COR-L47 (cell line): ENCODE data around the gene GJE1.
"Not testable (repeated sequence)": the region's sequence is repeated elsewhere in the genome, so short reads cannot be mapped to it uniquely, and the experiment has no call there.

Experiments
- DNase-seq: peaks from one replicate; lab custom pipeline; 2025; lab: John Stamatoyannopoulos, UW

Gene GJE1

GRCh38 chr6:142132625-142133024 is at the start of gene GJE1:
Gene GJE1, plus strand, starts transcription at chr6:142132925. Its CDS starts 234 bp downstream, at chr6:142133159.
- DNase-seq: no peak

- DNase-seq: no peak
These were observed 44.5 kb upstream of the GJE1 start for GRCh38 chr6:142087950-142088857.

GRCh38 chr6:142088858-142089216 is 43.9 kb upstream of the GJE1 start:
- no peak for DNase-seq

DNA sequence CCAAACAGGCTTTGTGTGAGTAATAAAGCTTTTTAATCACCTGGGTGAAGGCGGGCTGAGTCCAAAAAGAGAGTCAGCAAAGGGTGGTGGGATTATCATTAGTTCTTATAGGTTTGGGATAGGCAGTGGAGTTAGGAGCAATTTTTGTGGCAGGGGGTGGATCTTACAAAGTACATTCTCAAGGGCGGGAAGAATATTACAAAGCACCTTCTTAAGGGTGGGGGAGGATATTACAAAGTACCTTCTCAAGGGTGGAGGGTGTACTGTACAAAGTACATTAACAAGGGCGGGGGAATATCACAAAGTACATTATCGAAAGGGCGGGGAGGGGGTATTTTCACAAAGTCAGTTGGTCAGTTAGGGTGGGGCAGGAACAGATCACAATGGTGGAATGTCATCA is 27.9 kb upstream of the GJE1 start:
- DNase-seq: not testable (repeated sequence)

DNA sequence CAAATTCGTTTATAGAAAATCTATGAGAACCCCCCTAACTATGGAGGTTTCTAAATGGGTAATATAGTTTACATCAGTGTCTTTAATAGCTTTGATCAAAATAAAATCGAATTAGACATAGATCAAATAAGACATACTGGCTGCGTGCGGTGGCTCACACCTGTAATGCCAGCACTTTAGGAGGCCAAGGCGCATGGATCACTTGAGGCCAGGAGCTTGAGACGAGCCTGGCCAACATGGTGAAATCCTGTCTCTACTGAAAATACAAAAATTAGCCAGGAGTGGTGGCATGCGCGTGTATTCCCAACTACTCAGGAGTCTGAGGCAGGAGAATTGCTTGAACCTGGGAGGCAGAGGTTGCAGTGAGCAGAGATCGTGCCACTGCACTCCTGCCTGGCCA is 21.9 kb upstream of the GJE1 start:
- not testable (repeated sequence) for DNase-seq

DNA sequence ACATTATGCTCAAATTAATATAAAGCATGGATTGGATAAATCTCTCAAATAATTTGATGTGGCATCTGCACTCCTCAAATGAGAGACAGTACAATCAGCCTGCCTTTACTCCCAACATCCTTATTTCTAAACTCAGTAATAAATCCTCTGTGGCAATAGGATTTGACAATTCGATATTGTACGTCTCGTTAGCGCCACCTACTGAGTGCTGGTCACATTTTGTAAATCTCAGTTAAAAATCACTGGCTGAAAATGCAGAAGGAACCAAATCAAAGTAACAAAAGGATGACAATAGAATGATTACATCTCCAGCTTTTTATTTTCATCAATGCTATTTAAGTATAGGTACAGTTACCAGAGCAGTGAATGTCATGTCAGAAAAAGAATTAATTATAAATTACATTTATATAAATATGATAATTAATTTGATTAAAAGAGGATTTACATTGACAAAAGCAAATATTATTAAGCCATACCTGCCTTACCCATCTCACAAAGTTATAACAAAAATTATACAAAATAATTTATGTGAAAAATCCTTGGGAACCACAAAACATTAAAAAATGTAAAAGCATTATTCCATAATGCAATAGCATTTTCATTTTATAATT is 20.2 kb upstream of the GJE1 start:
- peak; percentile 51 for DNase-seq

DNA sequence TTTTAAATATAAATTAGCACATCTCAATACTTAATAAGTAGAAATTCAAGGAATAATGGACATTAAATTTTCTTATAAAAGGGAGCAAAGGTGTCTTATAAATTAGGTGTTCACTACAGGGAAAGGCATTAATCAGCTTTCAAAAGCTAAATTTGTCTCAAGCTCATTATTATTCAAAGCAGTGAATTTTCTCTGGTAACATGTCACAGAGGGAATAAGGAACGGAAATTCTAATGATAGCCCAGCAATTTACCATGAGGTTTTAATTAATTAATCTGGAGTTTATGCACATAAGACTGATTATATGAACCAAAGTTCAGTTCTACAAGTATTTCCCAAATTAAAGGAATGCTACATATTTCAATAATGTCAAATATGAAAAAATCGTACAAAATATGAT is 15.4 kb upstream of the GJE1 start:
- no peak for DNase-seq

DNA sequence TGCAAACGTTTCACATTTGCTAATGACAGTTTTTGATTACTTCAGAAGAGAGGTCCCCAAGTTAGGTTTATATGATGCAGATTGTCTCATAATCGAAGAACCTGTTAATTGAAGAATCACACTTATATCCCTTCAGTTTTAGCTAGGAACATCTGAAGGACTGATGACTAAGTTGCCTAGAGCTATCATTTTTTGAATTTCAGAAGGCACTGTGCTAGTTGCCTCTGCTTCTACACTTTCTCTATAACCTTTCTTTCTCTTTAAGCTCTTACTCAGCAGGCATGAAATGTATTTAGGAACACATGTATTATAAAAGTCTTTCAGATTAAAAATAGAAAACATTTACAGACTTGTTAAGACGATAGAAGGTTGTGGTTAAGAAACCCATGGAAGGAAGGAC is 14.4 kb upstream of the GJE1 start:
- no peak for DNase-seq

- no peak for DNase-seq
These were observed 13.8 kb upstream of the GJE1 start for GRCh38 chr6:142118925-142119324.

- no peak for DNase-seq
These were observed 11.4 kb upstream of the GJE1 start for GRCh38 chr6:142121342-142121741.

GRCh38 chr6:142130814-142131213 is 1.9 kb upstream of the GJE1 start:
- DNase-seq: no peak

- DNase-seq: no peak
These were observed 6.2 kb downstream of the GJE1 start for GRCh38 chr6:142138876-142139275.

DNA sequence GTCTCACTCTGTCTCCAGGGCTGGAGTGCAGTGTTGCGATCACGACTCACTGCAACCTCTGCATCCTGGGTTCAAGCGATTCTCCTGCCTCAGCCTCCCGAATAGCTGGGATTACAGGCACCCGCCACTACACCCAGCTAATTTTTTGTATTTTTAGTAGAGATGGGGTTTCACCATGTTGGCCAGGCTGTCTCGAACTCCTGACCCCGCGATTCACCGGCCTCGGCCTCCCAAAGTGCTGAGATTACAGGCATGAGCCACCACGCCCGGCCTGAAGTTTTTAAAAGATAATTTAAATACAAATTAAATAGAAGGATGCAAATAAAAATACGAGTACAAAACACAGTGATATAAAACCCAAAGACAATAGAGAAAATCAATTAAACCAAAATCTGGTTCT is 8.8 kb downstream of the GJE1 start:
- not testable (repeated sequence) for DNase-seq

DNA sequence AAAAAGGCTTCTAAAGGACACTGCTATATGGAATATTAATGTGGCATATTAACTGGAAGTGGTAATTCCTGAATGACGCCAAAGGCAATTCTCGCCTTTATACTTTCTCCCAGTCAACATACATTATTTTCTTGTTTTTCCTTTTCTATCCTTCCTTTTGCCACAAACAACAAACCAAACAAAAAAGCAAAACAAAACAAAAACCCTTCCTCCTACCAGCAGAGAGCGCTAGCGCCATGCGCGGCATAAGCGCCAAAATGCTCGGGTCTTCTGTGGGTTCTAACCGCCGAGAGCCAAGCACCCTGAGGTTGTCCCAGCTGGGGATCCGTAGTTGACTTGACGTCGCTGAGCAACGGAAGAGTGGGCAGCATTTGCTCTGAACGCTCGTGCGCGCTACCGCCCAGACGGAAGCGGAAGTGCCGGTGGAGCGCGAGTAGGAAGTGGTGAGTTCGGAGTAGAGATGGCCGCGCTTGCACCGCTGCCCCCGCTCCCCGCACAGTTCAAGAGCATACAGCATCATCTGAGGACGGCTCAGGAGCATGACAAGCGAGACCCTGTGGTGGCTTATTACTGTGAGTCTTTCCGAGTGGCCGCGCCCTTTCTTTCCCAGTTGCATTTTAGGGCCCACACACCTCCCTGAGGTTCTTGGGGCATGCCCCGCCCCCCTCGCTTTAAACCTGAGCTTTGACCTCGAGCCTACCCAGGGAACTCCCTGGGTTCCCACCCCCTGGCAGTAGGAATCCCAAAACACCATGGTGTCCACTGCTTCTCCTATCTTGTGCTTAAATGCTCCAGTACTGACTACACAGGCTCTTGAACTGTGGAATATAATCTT is 14.3 kb downstream of the GJE1 start, which contains the start of the genes NMBR and VTA1:
Gene NMBR, minus strand, starts transcription at position 295 of the 835 bp plus-strand sequence. CDS start 58,464 bp downstream, outside the sequence.
Gene VTA1, plus strand, starts transcription at position 436 of the 835 bp plus-strand sequence. Its CDS starts 25 bp downstream, at position 461.
- DNase-seq: peak; percentile 92

DNA sequence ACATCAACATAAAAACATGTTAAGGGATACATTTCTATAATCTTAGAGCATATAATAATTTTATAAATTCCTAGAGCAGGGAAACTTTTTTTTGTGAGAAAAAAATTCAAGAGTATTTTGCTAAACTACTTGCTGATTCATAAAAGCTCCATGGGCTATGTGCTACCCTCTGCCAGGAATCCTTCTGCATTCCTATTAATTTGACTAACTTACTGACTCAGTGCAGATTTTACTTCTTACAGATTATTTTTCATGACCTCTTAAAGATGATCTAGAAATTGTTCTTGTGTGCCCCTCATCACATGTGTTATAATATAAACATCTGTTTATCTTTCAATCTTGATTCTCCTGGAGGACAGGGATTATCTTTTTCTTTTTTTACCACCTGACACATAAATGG is 20.0 kb downstream of the GJE1 start:
- no peak for DNase-seq

- no peak for DNase-seq
These were observed 20.5 kb downstream of the GJE1 start for GRCh38 chr6:142153196-142153595.

DNA sequence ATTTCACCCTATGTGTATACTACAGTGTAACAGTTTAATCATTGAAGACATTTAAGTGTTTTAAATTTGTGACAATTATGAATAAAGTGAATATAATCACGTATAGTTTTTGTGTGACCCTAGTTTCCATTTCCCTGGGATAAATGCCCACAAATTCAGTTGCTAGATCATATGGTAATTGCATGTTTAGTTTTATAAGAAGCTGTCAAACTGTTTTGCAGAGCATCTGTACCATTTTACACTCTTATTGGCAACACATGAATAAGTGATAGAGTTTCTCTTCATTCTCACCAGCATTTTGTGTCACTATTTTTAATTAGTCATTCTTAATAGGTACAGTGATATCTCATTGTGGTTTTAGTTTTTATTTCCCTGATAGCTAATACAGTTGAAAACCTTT is 21.6 kb downstream of the GJE1 start:
- no peak for DNase-seq

GRCh38 chr6:142155091-142155490 is 22.4 kb downstream of the GJE1 start:
- DNase-seq: no peak

DNA sequence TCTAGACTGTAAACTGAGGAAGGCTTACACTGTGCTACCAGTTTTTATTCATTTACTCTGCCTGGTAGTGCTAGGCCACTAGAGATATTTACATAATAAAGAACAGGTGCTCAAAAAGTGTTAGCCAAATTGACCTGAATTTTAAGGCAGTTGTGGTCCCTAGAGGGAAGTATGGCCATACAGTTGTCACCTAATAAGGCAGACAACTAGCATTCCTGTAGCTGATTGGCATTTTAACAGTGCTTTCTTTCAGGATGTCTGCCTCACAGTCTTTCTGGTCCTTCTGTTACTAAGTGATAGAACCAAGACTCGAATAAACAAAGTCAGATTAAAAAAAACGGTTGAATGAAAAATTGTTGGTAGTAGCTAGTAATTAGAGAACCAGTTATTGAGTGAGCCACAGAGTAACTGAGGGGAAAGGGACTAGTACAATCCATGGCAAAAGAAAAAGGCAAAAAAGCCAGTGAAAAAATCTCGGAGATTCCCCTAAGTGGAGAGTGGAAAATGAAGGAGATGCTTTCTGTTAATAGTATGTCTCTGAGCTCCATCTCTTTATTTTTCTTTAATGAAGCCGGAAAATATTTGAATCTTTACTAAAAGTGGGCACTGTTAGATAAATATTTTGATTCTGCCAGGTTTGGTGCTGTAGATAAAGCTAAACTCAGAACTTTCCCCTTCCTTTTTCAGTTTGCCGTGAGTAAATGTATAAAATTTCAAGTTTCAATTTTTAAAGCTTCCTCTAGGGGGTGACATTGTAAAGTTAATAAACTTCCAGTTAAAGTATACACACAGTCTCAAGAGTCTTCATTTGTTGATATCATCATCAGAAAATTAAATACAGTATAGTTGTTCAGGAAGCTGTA is 23.4 kb downstream of the GJE1 start:
- DNase-seq: no peak

DNA sequence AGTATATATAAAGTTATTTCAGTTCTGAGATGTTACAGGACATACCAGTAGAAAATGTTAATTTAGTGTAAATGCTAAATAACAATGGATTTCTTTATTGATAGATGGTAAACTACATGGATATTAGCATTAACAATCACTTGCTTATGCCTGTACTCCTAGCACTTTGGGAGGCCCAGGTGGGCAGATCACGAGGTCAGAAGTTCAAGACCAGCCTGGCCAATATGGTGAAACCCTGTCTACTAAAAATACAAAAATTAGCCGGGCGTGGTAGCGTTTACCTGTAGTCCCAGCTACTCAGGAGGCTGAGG is 24.0 kb downstream of the GJE1 start:
- not testable (repeated sequence) for DNase-seq

GRCh38 chr6:142162780-142163179 is 30.1 kb downstream of the GJE1 start:
- no peak for DNase-seq

- DNase-seq: no peak
These were observed 32.5 kb downstream of the GJE1 start for GRCh38 chr6:142165227-142165626.
